GM12878 (cell line): ENCODE measurements around the gene CLUH.

Experiments
- BACH1 ChIP-seq: fragments of 450-650 bp; IDR thresholded peaks from 2 replicates; pipeline ENCODE4 v1.6.1; 2017; ENCODE audit warnings: mild to moderate bottlenecking, borderline replicate concordance
- CTCF ChIP-seq, 3 experiments: IDR thresholded peaks in 2 of 3; conservative IDR thresholded peaks in 1 of 3; 2 replicates each; pipeline ENCODE4 v1.5.1; 2011; ENCODE audit warnings: low read depth in 3 of 3, low read length in 3 of 3, mild to moderate bottlenecking in 3 of 3, control low read depth in 2 of 3, moderate library complexity in 2 of 3, inconsistent platforms in 1 of 3, mixed read lengths in 1 of 3; ENCODE audit not compliant: control insufficient read depth in 2 of 3, insufficient read depth in 1 of 3; ENCODE audit errors: extremely low read depth in 1 of 3
- EED ChIP-seq: sonication (generic); IDR thresholded peaks from 2 replicates; pipeline ENCODE4 v1.6.1; 2016; ENCODE audit warnings: antibody characterized with exemption, low read depth
- FOXM1 ChIP-seq: IDR thresholded peaks from 2 replicates; pipeline ENCODE4 v1.6.1; 2012; ENCODE audit warnings: low read depth, mild to moderate bottlenecking, inconsistent platforms, low read length, moderate library complexity
- NR2C2 ChIP-seq: IDR thresholded peaks from 2 replicates; pipeline ENCODE4 v1.6.1; 2011; ENCODE audit warnings: borderline replicate concordance, low read depth; ENCODE audit not compliant: control insufficient read depth, insufficient read length
- PBX3 ChIP-seq: IDR thresholded peaks from 2 replicates; pipeline ENCODE4 v1.6.1; 2011; ENCODE audit warnings: mild to moderate bottlenecking, low read depth, low read length, moderate library complexity; ENCODE audit not compliant: insufficient replicate concordance
- POLR2AphosphoS5 ChIP-seq: IDR thresholded peaks from 2 replicates; pipeline ENCODE4 v1.6.1; 2011; ENCODE audit warnings: mild to moderate bottlenecking, low read length, inconsistent platforms
- RCOR1 ChIP-seq: conservative IDR thresholded peaks from 2 replicates; pipeline ENCODE4 v1.6.1; 2012; ENCODE audit warnings: low read depth, low read length, improper control_type of control experiment
- SREBF1 ChIP-seq: IDR thresholded peaks from 2 replicates; pipeline ENCODE4 v1.6.1; 2012; ENCODE audit warnings: mild to moderate bottlenecking, low read length

GRCh38 chr17:2704031-2704889 is 7.3 kb downstream of the CLUH start:
- no peak for TF ChIP-seq EED
- no peak for TF ChIP-seq BACH1
- TF ChIP-seq POLR2AphosphoS5 = no peak
- TF ChIP-seq PBX3 = no peak
- no peak for TF ChIP-seq CTCF (IDR thresholded peaks at IDR 0.05 in 2 of 3, conservative IDR thresholded peaks at IDR 0.05 in 1 of 3; ENCODE audit: control insufficient read depth in 2 of 3, extremely low read depth in 1 of 3, insufficient read depth in 1 of 3, low read depth in 3 of 3, low read length in 3 of 3)
- no peak for TF ChIP-seq RCOR1
- TF ChIP-seq SREBF1 = no peak
- TF ChIP-seq FOXM1 = no peak
- no peak for TF ChIP-seq NR2C2
